Measurements from ENCODE around the gene TWIST1. TPM values are rescaled to one million over a fixed set of nuclear protein-coding genes. Genes with fewer than 3 reads are reported as not detected.
A peak's percentile ranks its signal among the peaks of the same experiment; 100 is the strongest.

The TWIST1 gene
- total RNA-seq: 1 to 10 TPM; 1.6 to 6.4 TPM

DNA sequence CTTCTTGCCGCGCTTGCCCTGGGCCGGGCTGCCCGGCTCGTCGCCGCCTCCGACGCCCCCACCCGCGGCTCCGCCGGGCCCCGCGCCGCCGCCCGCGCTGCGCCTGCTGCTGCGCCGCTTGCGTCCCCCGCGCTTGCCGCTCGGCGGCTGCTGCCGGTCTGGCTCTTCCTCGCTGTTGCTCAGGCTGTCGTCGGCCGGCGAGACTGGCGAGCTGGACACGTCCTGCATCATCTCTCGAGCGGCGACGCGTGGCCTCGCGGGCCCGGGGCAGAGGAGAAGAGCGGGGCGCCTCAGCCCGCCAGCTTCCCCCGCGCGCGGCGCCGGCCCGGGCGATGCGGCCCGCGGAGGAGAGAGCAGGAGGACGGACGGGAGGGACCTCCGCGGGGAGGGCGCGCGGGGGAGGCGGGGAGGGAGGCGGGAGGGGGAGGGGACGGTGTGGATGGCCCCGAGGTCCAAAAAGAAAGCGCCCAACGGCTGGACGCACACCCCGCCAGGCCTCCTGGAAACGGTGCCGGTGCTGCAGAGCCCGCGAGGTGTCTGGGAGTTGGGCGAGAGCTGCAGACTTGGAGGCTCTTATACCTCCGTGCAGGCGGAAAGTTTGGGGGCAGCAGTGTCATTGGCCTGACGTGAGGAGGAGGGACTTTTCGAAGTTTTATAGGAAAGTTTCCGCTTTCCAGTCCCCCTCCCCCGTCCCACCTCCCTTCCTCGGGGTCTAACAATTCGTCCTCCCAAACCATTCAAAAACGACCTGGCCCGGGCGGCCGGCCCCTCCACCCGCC is at the start of gene TWIST1:
Gene TWIST1 (minus strand): TSS at position 546 of the 779 bp plus-strand sequence. CDS start 315 bp downstream, at position 231.
- no peak for TF ChIP-seq POLR2AphosphoS5 (IDR thresholded peaks at IDR 0.05)
- no peak for TF ChIP-seq POLR2A (IDR thresholded peaks at IDR 0.05)
- no peak for TF ChIP-seq CTCF (IDR thresholded peaks at IDR 0.05)
- Histone ChIP-seq H3K36me3 (no peaks in the 10 kb centered on the region), H3K4me3 (peak within 1 kb of the TSS; percentile 38 to 43), H3K27ac (peak within 1 kb of the TSS in 1 of 2 donors; percentile 42), H3K27me3 (replicated peaks; ENCODE audit: insufficient read depth) (peaks cover 16% of the 10 kb centered on the region), H3K9me3 (no peaks in the 10 kb centered on the region), H3K4me1 (replicated peaks) (no peaks in the 10 kb centered on the region)
- intact Hi-C loops (cut with DNase I): no loop called here
- no peak for DNase-seq (ENCODE audit: low spot score)
- under 1% methylated on average over 90 of the region's 91 CpGs for WGBS

DNA sequence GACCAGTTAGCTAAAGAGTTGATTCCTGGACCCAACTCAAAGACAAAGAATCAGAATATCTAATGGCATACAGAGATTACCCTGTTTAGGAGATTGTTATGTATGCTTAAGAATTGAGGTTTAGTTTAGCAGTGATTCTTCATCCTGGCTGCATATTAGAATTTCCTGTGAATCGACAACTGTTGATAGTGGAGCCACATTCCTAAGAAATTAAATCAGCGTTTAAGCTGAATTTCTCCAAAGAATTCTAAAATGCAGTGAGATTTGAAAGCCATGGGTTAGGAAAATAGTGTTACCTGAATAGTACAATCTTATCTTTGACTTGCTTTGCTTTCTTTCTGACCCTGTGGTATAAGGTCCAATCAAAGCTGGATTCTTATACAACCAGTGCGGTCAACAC is 44.2 kb upstream of the TWIST1 start:
- 82% methylated on average over 3 of the region's 3 CpGs for WGBS
- Histone ChIP-seq H3K4me3 (no peak overlapping the region), H3K4me1 (replicated peaks) (no peaks in the 10 kb centered on the region), H3K27ac (no peak overlapping the region), H3K27me3 (replicated peaks; ENCODE audit: insufficient read depth) (no peaks in the 10 kb centered on the region), H3K36me3 (no peaks in the 10 kb centered on the region), H3K9me3 (no peaks in the 10 kb centered on the region)
- TF ChIP-seq CTCF (IDR thresholded peaks at IDR 0.05): no peak
- no peak for TF ChIP-seq POLR2A (IDR thresholded peaks at IDR 0.05)
- no peak for TF ChIP-seq POLR2AphosphoS5 (IDR thresholded peaks at IDR 0.05)
- no peak for DNase-seq (ENCODE audit: low spot score)
- intact Hi-C loops (cut with DNase I): no loop called here

- intact Hi-C loops (cut with DNase I): no loop called here
- Histone ChIP-seq H3K9me3 (no peaks in the 10 kb centered on the region), H3K4me1 (replicated peaks) (no peaks in the 10 kb centered on the region), H3K27me3 (replicated peaks; ENCODE audit: insufficient read depth) (peaks cover 16% of the 10 kb centered on the region), H3K4me3 (no peak overlapping the region), H3K36me3 (no peaks in the 10 kb centered on the region), H3K27ac (no peak overlapping the region)
- DNase-seq (ENCODE audit: low spot score): no peak
- TF ChIP-seq CTCF (IDR thresholded peaks at IDR 0.05) (no peak), POLR2A (IDR thresholded peaks at IDR 0.05) (no peak), POLR2AphosphoS5 (IDR thresholded peaks at IDR 0.05) (no peak)
- WGBS: 5% methylated on average over 4 of the region's 4 CpGs
These were observed 29.3 kb upstream of the TWIST1 start for GRCh38 chr7:19146699-19147098.

GRCh38 chr7:19145434-19146115 is 28.1 kb upstream of the TWIST1 start:
- no peaks in the 10 kb centered on the region for H3K9me3 ChIP-seq
- 2% methylated on average over 19 of the region's 19 CpGs for WGBS
- no peaks in the 10 kb centered on the region for H3K36me3 ChIP-seq
- intact Hi-C loops (cut with DNase I): no loop called here
- TF ChIP-seq POLR2AphosphoS5 (IDR thresholded peaks at IDR 0.05) (no peak), CTCF (IDR thresholded peaks at IDR 0.05) (no peak), POLR2A (IDR thresholded peaks at IDR 0.05) (no peak)
- no peaks in the 10 kb centered on the region for H3K4me1 ChIP-seq (replicated peaks)
- peaks cover 16% of the 10 kb centered on the region for H3K27me3 ChIP-seq (replicated peaks; ENCODE audit: insufficient read depth)
- no peak overlapping the region for H3K4me3 ChIP-seq
- H3K27ac ChIP-seq: no peak overlapping the region
- no peak for DNase-seq (ENCODE audit: low spot score)
